ENCODE results near the gene ZNF732.

- TF ChIP-seq CTCF (IDR thresholded peaks at IDR 0.05) (no peak), POLR2A (IDR thresholded peaks at IDR 0.05) (no peak)
Observed at GRCh38 chr4:223913-224497, 81.3 kb downstream of the ZNF732 start.

Measured in esophagus squamous epithelium (tissue), 4 donors.